Measurements from ENCODE around the gene ATXN7L1. TPM values are rescaled to one million over a fixed set of nuclear protein-coding genes. Genes with fewer than 3 reads are reported as not detected.

Gene ATXN7L1
- total RNA-seq, 2 experiments from 2014 or later, result 3.8 to 4.3 TPM

DNA sequence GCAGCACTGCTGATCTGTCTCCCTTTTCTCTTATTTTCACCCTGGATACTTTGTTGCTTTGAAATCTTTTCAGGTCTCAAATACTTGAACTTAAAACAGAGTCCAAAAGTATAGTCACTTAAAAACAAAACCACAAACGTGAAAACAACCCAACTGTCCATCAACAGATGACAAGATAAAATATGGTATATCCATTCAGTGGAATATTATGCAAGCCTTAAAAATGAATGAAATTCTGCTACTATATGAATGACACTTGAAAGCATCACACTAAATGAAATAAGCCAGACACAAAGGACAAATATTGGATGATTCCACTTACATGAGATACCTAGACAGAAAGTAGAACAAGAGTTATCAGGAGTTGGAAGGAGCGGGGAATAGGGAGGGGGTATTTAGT is 250.4 kb downstream of the ATXN7L1 start:
- POLR2A ChIA-PET, result no interaction called here
- CTCF ChIA-PET, result no interaction called here

DNA sequence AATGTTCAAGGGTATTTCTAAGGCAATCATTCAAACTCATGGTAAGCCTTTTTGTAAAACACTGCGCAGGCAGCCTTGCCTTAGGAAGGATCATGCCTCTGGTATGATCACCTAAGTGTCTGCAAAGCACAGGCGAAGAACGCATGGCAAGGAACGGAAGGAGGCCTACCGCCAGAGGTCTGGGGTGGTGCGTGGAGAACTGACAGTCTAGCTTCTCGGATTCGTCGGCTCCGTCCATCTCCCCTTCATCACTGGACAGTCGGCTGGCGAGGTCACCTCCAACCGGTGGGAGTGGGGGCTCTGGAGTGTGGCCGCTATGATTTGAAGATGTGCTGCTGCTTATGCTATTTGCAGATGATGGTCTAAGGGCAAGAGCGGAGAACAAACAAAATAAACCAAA is 252.5 kb downstream of the ATXN7L1 start:
- ChIA-PET CTCF (interaction anchor here (0.7 kb wide), 1 partner anchor 1351 kb away, joined by 4 read pairs; no protein-coding TSS in a partner anchor), POLR2A (interaction anchor here (0.6 kb wide), 1 partner anchor 10 kb away, joined by 3 read pairs; no protein-coding TSS in a partner anchor)

DNA sequence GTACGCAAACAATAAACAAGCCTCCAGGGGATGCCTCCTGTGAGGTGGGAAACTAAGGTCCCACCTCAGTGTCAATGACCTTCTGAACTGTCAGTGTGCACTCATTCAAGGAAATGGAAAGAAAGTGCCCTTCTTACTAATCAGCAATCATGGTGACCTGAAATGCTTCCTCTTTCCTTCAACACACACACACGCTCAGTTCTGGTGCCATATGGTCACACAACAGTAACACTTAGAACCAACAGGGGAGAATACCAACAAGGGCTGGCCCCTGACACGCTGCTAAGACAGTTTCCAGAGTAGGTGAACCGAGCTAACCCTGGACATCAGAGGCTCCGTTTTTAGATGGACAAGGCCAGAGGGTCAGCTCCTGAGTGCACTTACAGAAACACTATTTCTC is 253.0 kb downstream of the ATXN7L1 start:
- POLR2A ChIA-PET, result no interaction called here
- CTCF ChIA-PET, result no interaction called here

DNA sequence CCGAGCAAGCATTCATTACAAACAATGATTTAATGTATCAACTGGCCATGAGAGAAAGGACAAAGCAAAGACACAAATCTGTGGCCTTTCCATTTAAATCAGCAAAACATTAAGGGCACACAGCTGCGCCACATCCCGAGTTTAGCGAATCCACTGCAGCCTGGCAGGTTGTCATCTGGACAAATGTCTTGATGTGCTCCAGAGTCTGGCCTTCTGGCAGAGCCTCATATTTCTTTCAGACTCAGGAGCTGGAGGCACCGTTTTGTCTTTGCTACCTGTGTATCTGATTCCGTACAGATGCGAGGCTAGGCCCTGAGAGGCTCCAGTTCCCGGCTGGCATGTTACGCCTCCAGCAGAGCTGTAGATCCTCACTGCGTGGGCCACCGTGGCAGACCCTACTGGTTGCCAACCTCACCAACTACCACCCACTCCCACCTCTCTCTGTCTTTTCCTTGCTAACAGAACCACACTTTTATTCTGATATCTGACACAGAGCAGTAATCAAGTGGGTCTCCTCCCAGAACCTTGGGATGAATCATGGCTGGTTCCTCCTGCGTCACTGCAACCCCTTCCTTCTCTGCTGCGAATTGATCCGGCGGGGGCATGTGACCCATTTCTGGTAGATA is 254.2 kb downstream of the ATXN7L1 start:
- ChIA-PET CTCF (no interaction called here), POLR2A (no interaction called here)

DNA sequence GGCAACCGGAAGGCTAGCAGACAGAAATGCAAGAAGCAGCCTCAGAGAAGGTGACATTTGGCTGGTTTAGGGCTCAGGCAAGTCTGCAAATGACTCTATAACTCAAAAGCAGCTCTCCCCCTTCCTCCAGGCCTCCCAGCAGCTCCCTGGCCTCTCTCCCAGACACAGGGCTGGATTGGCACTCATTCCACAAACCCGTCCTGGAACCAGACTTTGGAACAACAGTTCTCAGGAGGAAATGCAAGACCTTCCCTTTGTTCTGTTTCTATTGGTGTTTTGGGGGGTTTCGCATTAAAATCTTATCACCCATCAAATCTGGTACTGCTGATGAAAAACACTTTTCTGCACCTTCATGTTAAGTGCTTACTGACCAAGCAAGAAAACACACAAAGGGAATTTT is 254.8 kb downstream of the ATXN7L1 start:
- ChIA-PET CTCF (no interaction called here), POLR2A (interaction anchor here (0.8 kb wide), 1 partner anchor 146 kb away, joined by 8 read pairs; no protein-coding TSS in a partner anchor)

DNA sequence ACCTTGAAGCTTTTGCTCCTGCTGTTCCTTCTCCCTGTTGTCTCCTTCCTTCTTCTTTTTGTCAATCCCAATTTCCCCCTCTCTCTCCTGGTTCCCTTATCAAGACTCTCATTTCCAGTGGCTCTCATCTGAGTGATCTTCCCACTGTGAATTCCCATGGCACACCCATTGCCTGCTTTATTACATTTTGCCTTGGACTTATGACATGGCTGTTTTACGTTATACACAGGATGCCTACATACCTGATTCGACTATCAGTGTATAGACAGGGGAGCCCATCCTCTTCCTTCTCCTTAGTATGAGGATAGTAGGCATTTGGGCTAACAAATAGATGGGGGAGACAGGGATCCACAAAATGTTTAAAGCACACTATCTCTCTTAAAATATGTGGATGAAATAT is 255.2 kb downstream of the ATXN7L1 start:
- CTCF ChIA-PET, result no interaction called here
- POLR2A ChIA-PET, result interaction anchor here (0.8 kb wide), 1 partner anchor 147 kb away, joined by 8 read pairs; no protein-coding TSS in a partner anchor

DNA sequence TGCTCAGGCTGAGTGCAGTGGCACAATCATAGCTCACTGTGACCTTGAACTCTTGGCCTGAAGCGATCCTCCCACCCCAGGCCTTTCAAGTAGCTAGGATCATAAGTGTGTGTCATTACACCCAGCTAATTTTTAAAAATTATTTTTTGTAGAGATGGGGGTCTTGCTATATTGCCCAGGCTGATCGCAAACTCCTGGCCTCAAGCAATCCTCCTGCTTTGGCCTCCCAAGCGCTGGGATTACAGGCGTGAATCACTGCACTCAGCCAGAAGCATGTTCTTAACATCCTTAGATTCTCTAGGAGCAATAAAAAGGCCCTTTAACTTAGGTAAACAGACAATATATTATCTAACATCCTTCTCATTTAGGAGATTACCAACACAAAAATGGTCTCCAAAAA is 256.8 kb downstream of the ATXN7L1 start:
- ChIA-PET CTCF (no interaction called here), POLR2A (interaction anchor here (0.5 kb wide), 1 partner anchor 906 kb away, joined by 7 read pairs; no protein-coding TSS in a partner anchor)

DNA sequence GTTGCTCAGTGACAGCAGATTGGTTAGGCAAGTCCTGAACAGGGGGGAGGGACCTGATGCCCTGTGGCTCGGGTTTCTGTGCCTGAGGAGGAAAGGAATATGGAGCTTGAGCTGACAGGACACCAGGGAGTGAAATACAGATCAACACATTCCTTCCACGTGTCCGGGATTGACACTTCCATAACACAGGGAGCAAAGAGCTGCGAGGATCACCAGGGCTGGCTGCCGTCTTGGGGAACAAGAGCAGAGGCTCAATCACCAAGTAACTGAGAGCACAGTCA is 258.4 kb downstream of the ATXN7L1 start:
- ChIA-PET POLR2A (no interaction called here), CTCF (no interaction called here)

DNA sequence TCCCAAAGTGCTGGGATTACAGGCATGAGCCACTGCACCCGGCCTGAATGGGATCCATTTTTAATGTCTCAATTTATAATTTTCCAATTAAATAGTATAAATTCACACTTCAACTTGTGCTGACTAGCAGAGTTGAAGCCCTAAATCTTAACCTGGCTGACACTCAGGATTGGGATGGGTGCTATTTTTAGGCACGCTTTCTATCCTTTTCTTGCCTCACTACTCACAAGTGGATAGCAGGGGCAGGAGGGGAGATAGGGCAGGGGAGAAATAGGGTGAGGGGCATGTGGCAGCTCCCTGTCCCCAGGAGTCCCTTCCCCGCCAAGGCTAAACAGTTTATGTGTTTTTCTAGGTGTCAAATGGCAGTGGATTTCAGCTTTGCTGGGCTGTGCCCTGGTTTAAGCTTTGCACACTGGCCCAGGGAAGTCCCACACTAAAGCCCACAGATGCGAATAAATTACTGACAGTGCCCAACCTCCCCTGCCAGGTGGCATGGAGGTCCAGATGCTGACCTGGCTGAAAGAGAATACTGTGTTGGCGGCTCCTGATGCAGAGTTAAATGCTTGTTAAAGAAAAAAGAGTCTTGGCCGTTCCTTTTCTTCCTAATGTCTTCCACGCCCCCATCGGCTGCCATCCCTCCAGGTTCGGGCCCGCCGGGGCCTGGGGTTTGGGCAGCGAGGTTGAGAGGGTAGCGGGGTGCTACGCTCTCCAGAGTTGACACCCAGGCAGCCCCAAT is 259.0 kb downstream of the ATXN7L1 start:
- CTCF ChIA-PET, result no interaction called here
- POLR2A ChIA-PET, result no interaction called here

DNA sequence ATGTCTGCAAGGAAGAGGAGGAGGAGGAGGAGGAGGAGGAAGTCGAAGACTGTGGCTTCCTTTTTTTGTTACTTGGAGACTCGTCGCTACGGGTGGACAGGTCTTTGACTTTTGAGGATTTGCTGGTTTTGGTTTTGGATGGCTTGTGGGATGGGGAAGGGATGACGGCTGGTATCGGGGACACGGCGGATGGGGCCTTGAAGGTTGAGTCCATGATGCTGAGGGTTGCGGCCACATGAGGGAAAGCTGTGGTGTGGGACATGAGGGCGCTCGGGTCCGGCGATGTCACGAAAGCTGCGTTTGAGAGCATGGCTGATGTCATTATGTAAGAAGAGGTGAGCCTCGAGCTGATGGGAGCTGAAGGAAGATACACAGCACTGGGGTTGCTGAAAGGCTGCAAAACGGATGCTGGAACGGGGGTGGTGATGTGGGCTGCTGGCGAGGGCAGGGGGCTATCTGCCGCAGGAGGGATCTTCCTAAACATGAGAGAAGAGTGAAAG is 262.0 kb downstream of the ATXN7L1 start:
- ChIA-PET CTCF (no interaction called here), POLR2A (no interaction called here)

DNA sequence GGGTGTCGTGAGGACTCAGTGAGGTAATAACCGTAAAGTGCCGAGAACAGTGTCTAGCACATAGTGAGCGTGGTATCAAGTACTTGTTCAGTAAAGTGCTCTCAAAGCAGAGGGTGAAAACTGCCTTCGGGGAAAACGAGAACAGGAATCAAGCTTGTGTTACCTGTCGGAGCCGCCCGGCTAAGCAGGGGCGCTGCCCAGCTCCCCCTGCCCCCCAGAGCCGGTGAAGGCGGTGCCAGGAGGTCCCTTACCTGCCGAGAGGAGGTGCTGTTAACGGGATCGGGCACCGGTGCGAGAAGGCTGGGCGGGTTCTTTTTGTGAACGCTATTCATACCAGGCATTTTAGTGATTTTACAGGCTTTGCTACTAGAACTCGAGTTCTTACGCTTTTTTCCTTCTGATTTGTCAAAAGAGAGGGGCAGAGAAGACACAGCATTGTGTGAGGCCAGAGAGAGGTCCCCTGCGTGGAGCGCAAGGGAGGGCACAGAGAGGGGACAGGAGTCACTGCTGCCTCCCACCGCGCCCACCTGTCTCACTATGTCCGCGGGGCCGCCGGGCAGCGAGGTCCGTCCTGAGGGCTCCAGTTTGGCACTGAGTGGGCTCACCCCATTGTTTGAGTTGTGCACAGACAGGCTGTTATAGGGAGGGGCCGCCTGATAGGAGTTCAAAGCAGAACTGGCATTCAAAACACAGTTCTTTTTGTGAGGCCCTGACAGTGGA is 262.6 kb downstream of the ATXN7L1 start:
- CTCF ChIA-PET, result no interaction called here
- POLR2A ChIA-PET, result no interaction called here

DNA sequence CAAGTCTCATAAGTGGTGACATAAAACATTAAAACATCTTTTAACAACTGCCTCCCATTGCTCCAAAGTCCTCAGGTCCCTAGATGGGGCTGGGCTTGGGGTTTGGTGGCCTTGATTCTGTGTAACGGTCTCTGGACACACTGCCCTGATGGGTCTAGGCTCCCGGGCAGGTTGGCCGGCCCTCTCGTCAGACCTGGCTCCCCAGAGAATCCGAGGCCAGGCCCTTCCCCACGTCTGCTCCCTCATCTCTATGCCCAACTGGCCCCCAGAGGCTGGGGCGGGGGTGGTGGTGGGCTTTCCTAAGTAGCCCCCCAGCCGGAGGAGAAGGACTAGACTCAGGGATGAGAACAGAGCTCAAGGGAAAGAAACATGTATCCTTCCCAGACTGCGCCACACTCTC is 263.6 kb downstream of the ATXN7L1 start:
- ChIA-PET CTCF (no interaction called here), POLR2A (no interaction called here)

DNA sequence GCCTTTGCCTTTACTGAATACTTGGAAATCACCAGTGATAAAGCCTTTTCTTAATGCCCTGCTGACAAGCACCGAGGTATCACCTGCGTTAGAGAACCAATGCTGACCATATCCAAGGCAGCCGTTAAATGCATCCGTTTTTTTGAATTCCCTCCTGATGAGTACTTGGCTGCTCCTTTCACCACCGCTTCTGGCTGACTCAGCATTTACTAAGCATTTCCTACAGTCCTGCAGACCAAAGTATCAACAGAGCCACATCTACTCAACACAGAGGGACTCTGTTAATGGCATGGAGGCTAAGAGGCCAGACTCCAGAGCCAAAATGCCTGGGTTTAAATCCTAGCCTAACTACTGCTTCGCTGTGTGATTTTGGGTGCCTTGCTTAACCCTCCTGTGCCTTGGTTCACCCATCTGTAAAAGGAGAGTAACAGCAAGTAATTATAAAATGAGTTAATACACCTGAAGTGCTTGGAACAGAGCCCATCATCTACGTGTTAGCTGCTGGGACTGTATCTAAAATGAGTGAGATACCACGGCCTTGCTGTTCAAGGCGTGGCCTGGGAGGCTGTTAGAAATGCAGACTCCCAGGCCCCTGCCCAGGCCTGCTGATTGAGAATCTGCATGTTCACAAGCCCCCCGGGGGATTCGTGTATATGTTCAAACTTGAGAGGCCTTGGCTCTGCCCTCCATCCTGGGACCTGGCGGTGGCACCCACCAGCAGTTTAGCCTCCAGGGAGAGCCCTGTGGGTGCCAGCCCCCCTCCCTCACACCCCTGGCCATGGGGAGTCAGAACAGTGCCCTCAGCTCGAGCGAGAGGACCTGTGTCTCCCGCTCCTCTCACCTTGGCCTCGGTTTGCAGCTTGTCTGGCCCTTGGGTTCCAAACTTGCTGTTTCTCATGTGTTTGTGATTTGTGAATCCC is 264.3 kb downstream of the ATXN7L1 start:
- POLR2A ChIA-PET, result no interaction called here

DNA sequence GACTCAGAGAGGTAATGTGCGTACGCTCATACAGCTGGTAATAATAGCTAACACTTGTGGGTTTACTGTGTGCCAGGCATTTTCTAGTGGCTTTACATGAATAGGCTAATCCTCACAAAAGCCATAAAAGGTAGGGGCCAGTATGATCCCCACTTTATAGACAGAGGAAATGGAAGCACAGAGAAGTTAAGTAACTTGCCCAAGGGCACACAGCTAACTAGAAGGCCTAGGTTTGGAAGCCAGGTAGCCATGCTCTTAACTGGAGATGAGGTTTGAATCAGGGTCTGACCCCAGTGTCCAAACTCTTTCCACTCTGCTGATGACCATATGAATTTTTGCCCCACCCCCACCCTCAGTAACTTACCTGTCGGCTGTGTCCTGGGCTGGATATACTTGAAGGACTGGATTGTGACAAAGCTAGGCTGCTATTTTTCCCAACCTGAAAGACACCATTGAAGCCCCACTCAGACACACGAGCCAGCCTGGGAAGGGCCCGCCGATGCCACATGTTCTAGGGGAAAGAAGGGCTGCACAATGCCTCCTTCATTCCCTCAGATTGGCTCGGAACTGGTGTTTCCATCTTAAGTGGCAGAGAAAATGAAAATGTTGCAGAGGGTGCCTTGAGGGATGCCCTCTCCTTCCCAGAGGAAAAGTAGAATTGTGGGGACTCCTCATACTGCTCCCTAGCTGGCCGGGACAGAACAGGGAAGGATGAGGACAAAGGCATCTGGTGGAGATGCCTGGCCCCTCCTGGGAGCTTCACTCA is 266.1 kb downstream of the ATXN7L1 start:
- ChIA-PET POLR2A (no interaction called here), CTCF (interaction anchor here (0.8 kb wide), 1 partner anchor 544 kb away, joined by 4 read pairs; no protein-coding TSS in a partner anchor)

More for the DNA sequence above, 264.3 kb downstream of the ATXN7L1 start:
- CTCF ChIA-PET, result no interaction called here

DNA sequence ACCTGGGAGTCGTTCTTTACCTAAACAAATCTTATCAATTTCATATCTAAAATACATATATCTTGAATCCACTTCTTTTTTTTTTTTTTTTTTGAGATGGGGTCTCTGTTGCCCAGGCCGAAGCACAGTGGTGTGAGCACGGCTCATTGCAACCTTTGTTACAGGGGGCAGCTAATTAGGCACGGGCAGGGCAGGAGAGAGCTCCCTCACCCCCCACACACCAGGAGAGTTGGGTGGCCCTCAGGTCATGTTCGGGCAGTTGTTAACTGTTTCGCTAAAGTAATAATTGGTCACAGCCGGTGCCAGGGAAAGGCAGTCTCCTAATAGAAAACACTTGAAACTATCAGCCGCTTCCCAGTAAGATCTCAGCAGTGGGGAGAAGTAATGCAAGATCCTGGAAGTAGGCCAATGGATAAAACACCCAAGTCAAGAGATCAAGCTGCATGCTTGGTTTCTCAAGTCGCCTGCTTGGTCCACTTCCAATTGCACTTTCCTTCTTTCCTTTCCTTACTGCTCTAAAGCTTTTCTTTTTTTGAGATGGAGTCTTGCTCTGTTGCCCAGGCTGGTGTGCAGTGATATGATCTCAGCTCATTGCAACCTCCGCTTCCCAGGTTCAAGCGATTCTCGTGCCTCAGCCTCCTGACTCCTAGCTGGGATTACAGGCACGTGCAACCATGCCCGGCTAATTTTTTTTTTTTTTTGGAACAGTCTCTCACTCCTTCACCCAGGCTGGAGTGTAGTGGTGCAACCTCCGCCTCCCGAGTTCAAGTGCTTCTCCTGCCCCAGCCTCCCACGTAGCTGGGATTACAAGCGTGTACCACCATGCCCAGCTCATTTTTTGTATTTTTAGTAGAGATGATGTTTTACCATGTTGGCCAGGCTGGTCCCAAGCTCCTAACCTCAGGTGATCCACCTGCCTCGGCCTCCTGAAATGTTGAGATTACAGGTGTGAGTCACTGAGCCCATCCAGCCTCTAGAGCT is 273.8 kb downstream of the ATXN7L1 start:
- CTCF ChIA-PET, result interaction anchor here (0.6 to 1.1 kb wide), 2 partner anchors 10 to 54 kb away, joined by 3 to 4 read pairs; no protein-coding TSS in a partner anchor
- POLR2A ChIA-PET, result interaction anchor here (0.7 kb wide), 1 partner anchor 159 kb away, joined by 3 read pairs; no protein-coding TSS in a partner anchor

DNA sequence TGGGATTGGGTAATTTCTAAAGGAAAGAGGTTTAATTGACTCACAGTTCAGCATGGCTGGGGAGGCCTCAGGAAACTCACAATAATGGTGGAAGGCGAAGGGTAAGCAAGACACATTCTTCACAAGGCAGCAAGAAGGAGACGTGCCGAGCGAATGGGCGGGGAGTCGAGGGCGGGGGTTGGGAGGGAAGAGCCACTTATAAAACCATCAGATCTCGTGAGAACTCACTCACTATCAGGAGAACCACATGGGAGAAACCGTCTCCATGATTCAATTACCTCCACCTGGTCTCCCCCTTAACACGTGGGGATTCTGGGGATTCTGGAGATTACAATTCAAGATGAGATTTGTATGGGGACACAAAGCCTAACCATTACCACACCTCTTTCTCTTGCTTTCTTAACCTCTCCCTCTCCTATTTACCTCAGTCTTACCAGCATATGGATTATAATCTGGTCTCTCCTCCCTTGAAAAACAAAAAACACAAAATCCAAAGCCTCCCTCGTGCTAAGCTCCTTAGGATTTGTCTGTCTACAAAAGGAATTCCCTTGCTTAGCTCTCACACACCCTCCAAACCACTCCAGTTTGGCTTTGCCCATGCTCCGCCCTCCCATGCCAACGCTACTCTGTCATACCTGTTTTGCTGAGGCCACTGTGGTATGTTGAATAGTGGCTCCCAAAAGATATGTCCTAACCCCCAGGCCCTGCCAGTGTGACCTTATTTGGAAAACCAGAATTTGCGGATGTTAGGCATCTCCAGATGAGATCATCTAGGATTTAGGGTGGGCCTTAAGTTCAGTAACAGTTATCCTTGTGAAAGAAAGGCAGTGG is 275.5 kb downstream of the ATXN7L1 start:
- ChIA-PET POLR2A (no interaction called here), CTCF (no interaction called here)

DNA sequence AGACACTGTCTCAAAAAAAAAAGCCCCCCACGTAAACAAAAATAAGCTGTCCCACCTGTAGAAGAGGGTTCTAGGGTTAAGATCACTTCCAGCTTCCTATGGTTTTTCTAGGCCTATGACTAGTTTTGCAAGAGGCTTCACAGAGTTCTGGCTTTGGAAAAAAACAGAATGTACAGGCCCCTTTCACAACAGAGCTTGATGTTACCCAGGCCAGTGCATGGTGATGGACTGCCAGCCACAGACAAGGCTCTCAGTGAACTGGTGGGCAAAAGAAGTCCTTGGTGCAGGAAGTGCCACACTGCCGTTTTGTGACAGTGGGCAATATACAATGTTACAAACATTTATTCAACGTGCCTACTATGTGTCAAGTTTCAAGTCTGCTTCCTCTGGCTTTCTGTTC is 276.8 kb downstream of the ATXN7L1 start:
- CTCF ChIA-PET, result interaction anchor here (1.9 kb wide), 1 partner anchor 10 kb away, joined by 4 read pairs; no protein-coding TSS in a partner anchor

More for the DNA sequence above, 276.8 kb downstream of the ATXN7L1 start:
- POLR2A ChIA-PET, result no interaction called here

All from activated CD8-positive, alpha-beta memory T cell treated with anti-CD3 and anti-CD28 coated beads for 36 hours (primary cell).